Astrocyte of the spinal cord (primary cell): ENCODE data around the gene LRRFIP1.
"Not testable (repeated sequence)": the region's sequence is repeated elsewhere in the genome, so short reads cannot be mapped to it uniquely, and the experiment has no call there.

Source experiments
- DNase-seq: peaks from one replicate; pipeline ENCODE4 v3.0.0; 2011; ENCODE audit warnings: low read depth, low spot score
- H3K4me3 ChIP-seq: 2 replicates; pipeline ENCODE4 v1.5.1; 2011; ENCODE audit warnings: low read depth, mild to moderate bottlenecking, low read length, moderate library complexity
- CTCF ChIP-seq: IDR thresholded peaks from 2 replicates; pipeline ENCODE4 v1.5.1; 2012; ENCODE audit warnings: low read depth, mild to moderate bottlenecking, low read length, inconsistent platforms
- in situ Hi-C: cut with HindIII; loops from 2 replicates; pipeline ENCODE4 v1.10.0; 2017; ENCODE audit warnings: low sequenced_read_pairs

LRRFIP1 gene

GRCh38 chr2:237604391-237604790 lies 23.0 kb upstream of the LRRFIP1 start:
- in situ Hi-C loops, result no loop called here
- no peak for TF ChIP-seq CTCF
- H3K4me3 ChIP-seq, result no peak overlapping the region
- no peak for DNase-seq

GRCh38 chr2:237604960-237605359 lies 22.4 kb upstream of the LRRFIP1 start:
- in situ Hi-C loops, result no loop called here
- no peak overlapping the region for H3K4me3 ChIP-seq
- peak; percentile 38 for TF ChIP-seq CTCF
- no peak for DNase-seq

- DNase-seq, H3K4me3 ChIP-seq: not testable (repeated sequence)
These were observed 20.9 kb upstream of the LRRFIP1 start for GRCh38 chr2:237606522-237606921.

GRCh38 chr2:237612527-237613357 lies 14.6 kb upstream of the LRRFIP1 start:
- TF ChIP-seq CTCF, result no peak
- in situ Hi-C loops, result no loop called here
- DNase-seq, result no peak
- no peak overlapping the region for H3K4me3 ChIP-seq

More at GRCh38 chr2:237606522-237606921, 20.9 kb upstream of the LRRFIP1 start:
- in situ Hi-C loops, result not testable (repeated sequence)

- no peak for TF ChIP-seq CTCF
- H3K4me3 ChIP-seq, result no peak overlapping the region
- DNase-seq, result no peak
- in situ Hi-C loops, result no loop called here
These were observed 13.7 kb upstream of the LRRFIP1 start for GRCh38 chr2:237613679-237614078.

GRCh38 chr2:237614151-237614720 lies 13.2 kb upstream of the LRRFIP1 start:
- no peak overlapping the region for H3K4me3 ChIP-seq
- DNase-seq, result no peak
- TF ChIP-seq CTCF, result no peak
- in situ Hi-C loops, result no loop called here

GRCh38 chr2:237615631-237616249 lies 11.6 kb upstream of the LRRFIP1 start:
- in situ Hi-C loops, result no loop called here
- TF ChIP-seq CTCF, result no peak
- DNase-seq, result no peak
- no peak overlapping the region for H3K4me3 ChIP-seq
